ENCODE data around the gene GATAD2A.
"Not testable (repeated sequence)": the region's sequence is repeated elsewhere in the genome, so short reads cannot be mapped to it uniquely, and the experiment has no call there.

The GATAD2A gene

GRCh38 chr19:19404879-19405860, at the start of gene GATAD2A:
GATAD2A (plus strand) TSS chr19:19405675; CDS start chr19:19465346, 59,671 bp downstream.
- DNase-seq, result peak; percentile 91

- DNase-seq, result no peak
Measured at GRCh38 chr19:19356500-19356899, 49.0 kb upstream of the GATAD2A start.

GRCh38 chr19:19356901-19357566, 48.4 kb upstream of the GATAD2A start:
- DNase-seq, result no peak

GRCh38 chr19:19361075-19361594, 44.3 kb upstream of the GATAD2A start:
- peak; percentile 74 to 84 for DNase-seq

GRCh38 chr19:19362075-19362474, 43.4 kb upstream of the GATAD2A start:
- DNase-seq, result no peak

DNA sequence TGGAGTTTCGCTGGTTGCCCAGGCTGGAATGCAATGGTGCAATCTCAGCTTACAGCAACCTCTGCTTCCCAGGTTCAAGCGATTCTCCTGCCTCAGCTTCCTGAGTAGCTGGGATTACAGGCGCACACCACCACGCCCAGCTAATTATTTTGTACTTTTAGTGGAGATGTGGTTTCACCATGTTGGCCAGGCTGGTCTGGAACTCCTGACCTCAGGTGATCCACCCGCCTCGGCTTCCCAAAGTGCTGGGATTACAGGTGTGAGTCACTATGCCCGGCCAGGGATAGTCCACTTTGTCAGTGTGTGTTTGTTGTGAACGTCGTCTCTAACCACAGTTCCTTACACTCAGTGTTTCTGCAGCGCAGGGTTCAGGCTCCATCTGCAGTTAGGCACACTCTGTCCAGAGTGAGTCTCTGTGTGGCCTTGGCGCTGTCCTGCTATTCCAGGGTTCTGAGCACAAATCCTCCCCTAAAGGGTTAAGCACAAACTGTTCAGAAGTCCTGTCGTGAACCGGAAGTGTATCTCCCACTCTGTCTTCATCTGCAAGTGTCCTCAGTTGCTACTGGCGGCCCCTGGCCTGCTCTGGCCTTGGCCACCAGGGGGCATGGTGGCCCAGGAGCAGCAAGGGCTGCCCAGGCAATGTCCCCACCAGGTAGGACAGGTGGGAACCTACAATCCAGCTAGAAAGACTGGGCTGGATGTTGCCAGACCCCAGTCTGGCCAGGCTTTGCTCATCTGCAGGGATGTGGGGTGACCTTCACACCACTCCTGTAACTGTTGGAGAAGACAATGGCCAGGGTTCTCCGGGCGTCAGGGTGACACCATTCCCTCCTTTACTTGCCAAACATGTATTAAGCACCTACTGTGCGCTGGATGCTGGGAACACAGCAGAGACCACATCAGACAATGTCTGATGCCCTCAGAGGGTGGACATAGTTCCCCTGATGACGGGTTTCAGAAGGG, 38.8 kb upstream of the GATAD2A start:
- DNase-seq, result peak; percentile 81 to 82

- no peak for DNase-seq
Measured at GRCh38 chr19:19368087-19368486, 37.4 kb upstream of the GATAD2A start.

DNA sequence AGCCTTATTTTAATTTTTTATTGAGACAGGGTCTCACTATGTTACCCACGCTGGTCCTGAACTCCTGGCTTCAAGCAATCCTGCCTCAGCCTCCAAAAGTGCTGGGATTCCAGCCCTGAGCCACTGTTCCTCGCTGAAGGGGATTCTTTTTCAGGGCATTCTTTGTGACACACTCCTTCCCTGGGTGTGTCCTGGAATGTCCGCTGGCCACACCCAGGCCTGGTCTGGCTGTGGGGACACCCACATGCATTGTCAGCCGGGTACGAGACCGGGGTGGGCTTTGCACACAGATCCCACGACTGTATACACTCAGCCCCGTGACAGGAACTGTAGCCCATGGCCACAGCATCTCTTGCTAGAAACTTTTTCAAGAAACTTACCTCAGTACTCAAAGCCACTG, 34.4 kb upstream of the GATAD2A start:
- DNase-seq, result no peak

GRCh38 chr19:19372656-19373416, 32.6 kb upstream of the GATAD2A start:
- peak; percentile 70 to 71 for DNase-seq

DNA sequence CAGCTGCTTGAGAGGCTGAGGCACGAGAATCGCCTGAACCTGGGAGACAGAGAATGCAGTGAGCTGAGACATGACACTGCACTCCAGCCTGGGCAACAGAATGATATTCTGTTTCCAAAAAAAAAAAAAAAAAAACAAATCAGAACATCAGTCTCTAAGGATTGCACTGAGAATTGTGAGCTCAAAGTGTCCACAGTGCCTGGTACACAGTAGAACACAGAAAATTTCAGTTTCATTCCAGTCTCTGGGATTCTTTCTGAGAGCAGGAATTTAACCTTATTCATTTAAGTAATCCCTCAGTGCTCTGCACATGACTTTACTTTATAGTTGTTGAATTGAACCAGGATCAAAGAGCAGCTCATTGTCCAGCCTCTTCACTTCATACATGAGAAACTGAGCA, 25.9 kb upstream of the GATAD2A start:
- no peak for DNase-seq

- DNase-seq, result not testable (repeated sequence)
Measured at GRCh38 chr19:19380316-19380715, 25.2 kb upstream of the GATAD2A start.

- no peak for DNase-seq
Measured at GRCh38 chr19:19381007-19381926, 24.2 kb upstream of the GATAD2A start.

- no peak for DNase-seq
Measured at GRCh38 chr19:19382118-19382517, 23.4 kb upstream of the GATAD2A start.

DNA sequence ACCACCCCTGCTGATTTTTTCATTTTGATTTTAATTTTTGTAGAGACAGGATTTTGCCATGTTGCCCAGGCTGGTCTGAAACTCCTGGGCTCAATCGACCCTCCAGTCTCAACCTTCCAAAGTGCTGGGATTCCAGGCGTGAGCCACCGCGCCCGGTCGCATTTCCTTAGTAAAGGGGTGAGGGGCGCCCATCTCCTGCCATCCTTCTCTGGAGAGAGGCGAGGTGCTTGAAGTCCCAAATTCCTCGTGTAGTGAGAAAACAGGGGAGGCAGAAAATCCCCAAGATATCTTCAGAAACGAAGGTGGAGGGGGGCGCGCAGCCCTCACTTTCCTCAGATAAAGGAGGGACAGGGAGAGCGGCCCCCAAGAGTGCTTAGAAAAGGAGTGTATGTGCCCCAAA, 21.0 kb upstream of the GATAD2A start:
- no peak for DNase-seq

DNA sequence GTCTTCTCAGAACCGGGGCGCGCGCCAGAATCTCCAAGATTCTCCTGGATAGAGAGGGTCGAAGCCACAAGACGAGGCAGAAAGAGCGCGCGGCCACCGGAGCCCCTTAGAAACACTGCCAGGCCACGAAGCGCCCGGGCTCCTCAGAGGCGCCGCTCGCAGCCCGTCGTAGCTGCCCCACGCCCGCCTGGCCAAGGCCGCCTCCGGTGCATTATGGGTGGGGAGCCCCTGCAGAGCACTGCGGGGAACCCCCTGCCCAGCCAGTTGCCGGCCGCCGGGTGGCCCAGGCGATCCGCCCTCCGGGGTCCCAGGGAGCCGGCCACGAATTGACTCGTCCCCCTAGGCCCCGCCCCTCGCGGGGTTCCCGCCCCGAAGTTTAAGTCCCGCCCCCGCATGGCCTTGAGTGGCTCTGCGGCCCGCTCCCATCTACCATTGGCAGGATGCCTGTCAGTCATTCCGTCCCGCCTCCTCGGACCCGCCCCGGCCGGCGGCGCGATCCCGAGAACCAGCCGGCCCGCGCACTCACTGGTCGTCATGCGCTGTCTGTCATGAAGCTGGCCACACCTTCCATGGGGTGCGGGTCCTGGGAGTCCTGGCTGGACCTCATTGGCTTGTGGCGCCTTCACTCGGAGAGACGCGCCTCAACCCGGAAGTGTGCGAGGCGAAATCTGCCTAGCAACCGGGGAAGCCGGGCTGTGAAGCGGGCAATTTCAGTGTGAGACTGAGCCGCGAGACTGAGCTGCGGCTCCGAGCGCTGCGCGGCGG, 20.2 kb upstream of the GATAD2A start:
- DNase-seq, result peak; percentile 100

- DNase-seq, result peak; percentile 29 to 44
Measured at GRCh38 chr19:19385896-19386869, 19.3 kb upstream of the GATAD2A start.

DNA sequence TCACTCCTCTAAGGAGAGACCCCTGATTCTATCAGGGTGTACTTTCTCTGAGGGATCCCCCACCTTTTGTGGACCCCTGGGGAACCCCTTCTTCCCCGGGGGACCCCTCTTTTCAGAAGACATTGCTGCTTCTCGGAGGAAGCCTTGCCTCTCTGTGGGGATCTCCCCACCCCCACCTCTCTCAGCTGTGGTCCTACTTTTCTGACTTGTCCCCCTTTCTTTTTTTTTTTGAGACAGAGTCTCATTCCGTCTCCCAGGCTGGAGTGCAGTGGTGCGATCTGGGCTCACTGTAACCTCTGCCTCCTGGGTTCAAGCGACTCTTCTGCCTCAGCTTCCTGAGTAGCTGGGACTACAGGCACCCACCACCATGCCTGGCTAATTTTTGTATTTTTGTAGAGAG, 18.4 kb upstream of the GATAD2A start:
- no peak for DNase-seq
